Endothelial cell of umbilical vein (primary cell): ENCODE data around the gene NUBPL. TPM values are rescaled to one million over a fixed set of nuclear protein-coding genes. Genes with fewer than 3 reads are reported as not detected.

Experiments
- BruUV-seq: library from RNA; stranded (reverse); fragments of 400-500 nt; replicated peaks from 2 replicates; lab custom pipeline; 2021; lab: Mats Ljungman, UMichigan
- CTCF ChIA-PET: fragments of 300-600, 350-600 bp; sonication (Branson Sonifier 250); formaldehyde crosslinking; loops from one replicate; lab custom pipeline; 2021; ENCODE audit warnings: antibody characterized with exemption, inconsistent platforms; lab: Charles Lee
- POLR2A ChIA-PET: fragments of 300-600, 350-600 bp; sonication (Branson Sonifier 250); formaldehyde crosslinking; loops from one replicate; lab custom pipeline; 2021; ENCODE audit warnings: antibody characterized with exemption, inconsistent platforms; lab: Charles Lee
- DNase-seq: peaks from one replicate; pipeline ENCODE4 v3.0.0-alpha.2; 2011; ENCODE audit warnings: low read depth, low spot score
- FAIRE-seq: peaks from 2 replicates; lab custom pipeline; 2011; peaks lifted over from hg19 to GRCh38; lab: Jason Lieb, UNC
- H2AFZ ChIP-seq: 2 replicates; pipeline ENCODE4 v1.6.0; 2012; ENCODE audit warnings: low read depth, low read length, control low read depth, inconsistent platforms
- H3K27ac ChIP-seq: 2 replicates; pipeline ENCODE4 v1.5.1; 2011; ENCODE audit warnings: low read depth, mild to moderate bottlenecking, control low read depth, low read length, moderate library complexity; ENCODE audit not compliant: insufficient read depth
- H3K27me3 ChIP-seq, 2 experiments: 2 replicates each; pipeline versions ENCODE4 v1.6.0 to v1.6.1; 2011; ENCODE audit warnings: low read length in 2 of 2, mixed read lengths in 1 of 2; ENCODE audit not compliant: control insufficient read depth in 2 of 2, insufficient read depth in 2 of 2
- H3K36me3 ChIP-seq, 2 experiments: 2 replicates in 1 of 2; 3 replicates in 1 of 2; pipeline ENCODE4 v1.5.1; 2011; ENCODE audit warnings: low read length in 2 of 2, mild to moderate bottlenecking in 1 of 2, moderate library complexity in 1 of 2; ENCODE audit not compliant: control insufficient read depth in 2 of 2, insufficient read depth in 2 of 2; ENCODE audit errors: extremely low read depth in 1 of 2
- H3K4me1 ChIP-seq: 3 replicates; pipeline ENCODE4 v1.5.1; 2011; ENCODE audit warnings: mild to moderate bottlenecking, low read length; ENCODE audit not compliant: control insufficient read depth, insufficient read depth; ENCODE audit errors: extremely low read depth
- H3K4me2 ChIP-seq: 2 replicates; pipeline ENCODE4 v1.6.1; 2011; ENCODE audit warnings: low read length, control low read depth, mixed read lengths; ENCODE audit not compliant: insufficient read depth
- H3K4me3 ChIP-seq, 3 experiments: fragments of 200-600 bp in 1 of 3; sonication (generic), shearing (Covaris generic) in 1 of 3; replicated peaks in 1 of 3; 2 replicates each; pipeline ENCODE4 v1.5.1; 2011 to 2016; ENCODE audit warnings: control low read depth in 3 of 3, low read length in 3 of 3, mild to moderate bottlenecking in 2 of 3, inconsistent platforms in 1 of 3, low read depth in 1 of 3, moderate library complexity in 1 of 3; ENCODE audit not compliant: insufficient read depth in 1 of 3
- H3K79me2 ChIP-seq: 2 replicates; pipeline ENCODE4 v1.6.0; 2012; ENCODE audit warnings: low read length, inconsistent platforms; ENCODE audit not compliant: control insufficient read depth, insufficient read depth
- H3K9ac ChIP-seq: replicated peaks from 2 replicates; pipeline ENCODE3; 2011; ENCODE audit warnings: low read length, control low read depth; ENCODE audit not compliant: insufficient read depth; ENCODE audit errors: extremely low read depth
- H3K9me1 ChIP-seq: replicated peaks from 3 replicates; pipeline ENCODE4 v1.6.0; 2011; ENCODE audit warnings: mild to moderate bottlenecking, low read length; ENCODE audit not compliant: control insufficient read depth, insufficient read depth; ENCODE audit errors: extremely low read depth
- H3K9me3 ChIP-seq: replicated peaks from 2 replicates; pipeline ENCODE4 v1.5.1; 2012; ENCODE audit warnings: low read length, inconsistent platforms; ENCODE audit not compliant: control insufficient read depth, insufficient read depth
- H4K20me1 ChIP-seq: replicated peaks from 2 replicates; pipeline ENCODE3; 2011; ENCODE audit warnings: mild to moderate bottlenecking, low read length; ENCODE audit not compliant: control insufficient read depth, insufficient read depth; ENCODE audit errors: extremely low read depth
- CTCF ChIP-seq, 2 donors: IDR thresholded peaks; 1 replicate in 1 of 2; 2 replicates in 1 of 2; pipeline ENCODE4 v1.5.1; 2011; ENCODE audit warnings: low read length in 2 of 2, mild to moderate bottlenecking in 2 of 2, moderate library complexity in 2 of 2, control low read depth in 1 of 2, inconsistent platforms in 1 of 2, low read depth in 1 of 2; ENCODE audit not compliant: insufficient read depth in 1 of 2; ENCODE audit errors: extremely low read depth in 1 of 2
- EZH2 ChIP-seq: IDR thresholded peaks from 2 replicates; pipeline ENCODE4 v1.6.1; 2012; ENCODE audit warnings: borderline replicate concordance, low read depth, mild to moderate bottlenecking, moderate library complexity, low read length, inconsistent platforms; ENCODE audit not compliant: severe bottlenecking
- FOS ChIP-seq: IDR thresholded peaks from 2 replicates; pipeline ENCODE4 v1.6.1; 2011; ENCODE audit warnings: mild to moderate bottlenecking, low read length, moderate library complexity, borderline replicate concordance; ENCODE audit not compliant: insufficient read depth
- GATA2 ChIP-seq: IDR thresholded peaks from 2 replicates; pipeline ENCODE4 v1.7.0; 2011; ENCODE audit warnings: low read depth, mild to moderate bottlenecking, moderate library complexity, mixed read lengths, low read length; ENCODE audit not compliant: insufficient read length, insufficient read depth
- JUN ChIP-seq: IDR thresholded peaks from 2 replicates; pipeline ENCODE4 v1.6.1; 2011; ENCODE audit warnings: borderline replicate concordance, low read depth; ENCODE audit not compliant: insufficient read length, insufficient read depth
- MYC ChIP-seq: IDR thresholded peaks from one replicate; pipeline ENCODE4 v1.6.1; 2011; ENCODE audit warnings: mild to moderate bottlenecking, low read depth, low read length
- POLR2A ChIP-seq: IDR thresholded peaks from 2 replicates; pipeline ENCODE4 v1.6.1; 2012; ENCODE audit warnings: low read depth, mild to moderate bottlenecking, control low read depth, low read length
- POLR2AphosphoS5 ChIP-seq: IDR thresholded peaks from 2 replicates; pipeline ENCODE4 v1.6.1; 2012; ENCODE audit warnings: low read depth, mild to moderate bottlenecking, control low read depth, low read length, moderate library complexity; ENCODE audit not compliant: insufficient read depth
- dilution Hi-C: fragments of 300-500 bp; cut with MboI; formaldehyde crosslinking; loops from one replicate; pipeline ENCODE4 v1.15.0; 2019; ENCODE audit warnings: low sequenced_read_pairs; ENCODE audit not compliant: extremely low pct_ligation_motif_present
- intact Hi-C: fragments of 100-400 bp; cut with micrococcal nuclease; formaldehyde crosslinking; loops from one replicate; pipeline ENCODE4 v1.10.0; 2022
- polyA plus RNA-seq, 4 experiments: library from polyadenylated mRNA; depleted of rRNA in 3 of 4; stranded (reverse) in 3 of 4; unstranded in 1 of 4; fragments of >200 nt; gene quantifications; 2 replicates each; pipeline versions ENCODE4 v1.2.1 to v1.2.3, GENCODE V29; 2011 to 2012; ENCODE audit warnings: missing spikeins in 1 of 4
- total RNA-seq: library from RNA; stranded (reverse); gene quantifications from 2 replicates; pipeline ENCODE4 v1.2.3, GENCODE V29; 2021
- TF ChIP-seq, protein P1 (sequence below): IDR thresholded peaks from 2 replicates; pipeline ENCODE4 v1.6.1; 2011; ENCODE audit not compliant: insufficient read depth, insufficient read length

Gene NUBPL
- total and polyA plus RNA-seq, 2 donors (not counting 3 experiments of a cell fraction or from before 2014, with no cell fraction given) = 2.1 to 12.3 TPM

DNA sequence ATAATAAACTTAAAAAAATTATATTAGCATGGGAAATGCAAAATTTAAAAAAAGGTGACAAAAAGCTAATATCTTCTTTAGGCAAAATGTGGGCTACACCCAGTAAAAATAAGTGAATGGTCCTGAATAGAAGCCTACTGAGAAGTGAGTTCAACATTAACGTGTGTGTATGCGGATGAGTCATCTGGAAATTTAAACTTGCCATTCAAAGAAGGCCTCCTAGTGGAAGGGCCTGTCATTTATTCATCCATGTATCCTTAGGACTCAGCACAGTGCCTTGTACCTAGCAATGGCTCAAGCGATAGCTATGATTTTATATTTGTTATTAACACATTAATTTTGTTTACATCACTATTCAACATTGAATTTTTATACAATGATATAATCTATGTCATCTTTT, 226.2 kb downstream of the NUBPL start:
- Histone ChIP-seq H3K9me1 (no peaks in the 10 kb centered on the region), H3K27me3 (no peaks in the 10 kb centered on the region), H3K4me1 (no peaks in the 10 kb centered on the region), H3K9ac (no peak overlapping the region), H3K36me3 (no peaks in the 10 kb centered on the region), H4K20me1 (no peaks in the 10 kb centered on the region), H3K4me3 (no peak overlapping the region), H2AFZ (no peak overlapping the region), H3K79me2 (no peaks in the 10 kb centered on the region), H3K9me3 (no peaks in the 10 kb centered on the region), H3K27ac (no peak overlapping the region), H3K4me2 (no peak overlapping the region)
- dilution Hi-C loops (no loop called here), intact Hi-C loops (no loop called here)
- POLR2A ChIA-PET = no interaction called here
- BruUV-seq = no TSS peak
- CTCF ChIA-PET = no interaction called here
- no peak for FAIRE-seq
- TF ChIP-seq MYC (no peak), POLR2AphosphoS5 (no peak), POLR2A (no peak), CTCF (IDR thresholded peaks at IDR 0.05; ENCODE audit: extremely low read depth in 1 of 2, insufficient read depth in 1 of 2, low read depth in 1 of 2, low read length in 2 of 2) (no peak), JUN (no peak), FOS (no peak), GATA2 (no peak), EZH2 (no peak)
- TF ChIP-seq, protein P1, sequence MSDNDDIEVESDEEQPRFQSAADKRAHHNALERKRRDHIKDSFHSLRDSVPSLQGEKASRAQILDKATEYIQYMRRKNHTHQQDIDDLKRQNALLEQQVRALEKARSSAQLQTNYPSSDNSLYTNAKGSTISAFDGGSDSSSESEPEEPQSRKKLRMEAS = no peak
- DNase-seq = no peak
